ENCODE results near the gene MLEC.

GRCh38 chr12:120658286-120659150, 28.4 kb upstream of the MLEC start:
- TF ChIP-seq CTCF (IDR thresholded peaks at IDR 0.05): no peak
- no peak for TF ChIP-seq POLR2A (IDR thresholded peaks at IDR 0.05)
